ENCODE data around the gene DNM1L.

Gene DNM1L

GRCh38 chr12:32742133-32742532 is 63.0 kb downstream of the DNM1L start:
- H3K9me3 ChIP-seq = no peaks in the 10 kb centered on the region
- H3K27me3 ChIP-seq = no peaks in the 10 kb centered on the region
- no peaks in the 10 kb centered on the region for H3K4me1 ChIP-seq
- no peak overlapping the region for H3K27ac ChIP-seq
- peaks cover 77 to 89% (median 88%) of the 10 kb centered on the region in 3 donors for H3K36me3 ChIP-seq
- intact Hi-C loops (cut with DNase I; ENCODE audit: low total_unique reads) = no loop called here
- no peak for TF ChIP-seq CTCF (IDR thresholded peaks at IDR 0.05)
- no peak overlapping the region for H3K4me3 ChIP-seq
- DNase-seq = no peak

GRCh38 chr12:32743264-32743663 is 64.2 kb downstream of the DNM1L start:
- intact Hi-C loops (cut with DNase I; ENCODE audit: low total_unique reads) = no loop called here
- Histone ChIP-seq H3K4me1 (no peaks in the 10 kb centered on the region), H3K9me3 (no peaks in the 10 kb centered on the region), H3K27me3 (no peaks in the 10 kb centered on the region), H3K4me3 (no peak overlapping the region), H3K27ac (no peak overlapping the region), H3K36me3 (peaks cover 77 to 93% (median 90%) of the 10 kb centered on the region in 3 donors)
- no peak for TF ChIP-seq CTCF (IDR thresholded peaks at IDR 0.05)
- DNase-seq = no peak

- TF ChIP-seq CTCF (IDR thresholded peaks at IDR 0.05) = no peak
- H3K4me3 ChIP-seq = no peak overlapping the region
- intact Hi-C loops (cut with DNase I; ENCODE audit: low total_unique reads) = no loop called here
Measured at GRCh38 chr12:32753605-32754004, 74.5 kb downstream of the DNM1L start.

GRCh38 chr12:32754111-32754510 is 75.0 kb downstream of the DNM1L start:
- DNase-seq = no peak
- intact Hi-C loops (cut with DNase I; ENCODE audit: low total_unique reads) = no loop called here
- peak overlapping the region in 1 of 2 donors; percentile 87 for H3K27ac ChIP-seq
- H3K4me3 ChIP-seq = peak overlapping the region in 1 of 2 donors; percentile 98
- H3K9me3 ChIP-seq = no peaks in the 10 kb centered on the region
- TF ChIP-seq CTCF (IDR thresholded peaks at IDR 0.05) = no peak
- H3K4me1 ChIP-seq = peaks cover 0 to 18% (median 10%) of the 10 kb centered on the region in 4 donors
- H3K36me3 ChIP-seq = peaks cover 36 to 40% (median 37%) of the 10 kb centered on the region in 3 donors
- H3K27me3 ChIP-seq = no peaks in the 10 kb centered on the region

More at GRCh38 chr12:32753605-32754004, 74.5 kb downstream of the DNM1L start:
- H3K27me3 ChIP-seq = no peaks in the 10 kb centered on the region
- no peaks in the 10 kb centered on the region for H3K9me3 ChIP-seq
- no peak for DNase-seq
- H3K4me1 ChIP-seq = peaks cover 0 to 18% (median 10%) of the 10 kb centered on the region in 4 donors
- H3K27ac ChIP-seq = no peak overlapping the region
- peaks cover 38 to 45% (median 42%) of the 10 kb centered on the region in 3 donors for H3K36me3 ChIP-seq

- intact Hi-C loops (cut with DNase I; ENCODE audit: low total_unique reads) = no loop called here
- H3K27ac ChIP-seq = peak overlapping the region; percentile 85 to 87
- peak; percentile 49 to 57 for TF ChIP-seq CTCF (IDR thresholded peaks at IDR 0.05)
- no peaks in the 10 kb centered on the region for H3K27me3 ChIP-seq
- H3K36me3 ChIP-seq = peaks cover 25 to 30% (median 27%) of the 10 kb centered on the region in 3 donors
- peaks cover 0 to 18% (median 10%) of the 10 kb centered on the region in 4 donors for H3K4me1 ChIP-seq
- DNase-seq = peak; percentile 52 to 78
- peak overlapping the region; percentile 93 to 98 for H3K4me3 ChIP-seq
- H3K9me3 ChIP-seq = no peaks in the 10 kb centered on the region
Measured at GRCh38 chr12:32755051-32755653, 76.1 kb downstream of the DNM1L start.

Data from tibial artery (tissue), 4 donors.